Measurements from ENCODE around the gene RASA1.

The RASA1 gene

GRCh38 chr5:87367243-87367642 lies 99.6 kb downstream of the RASA1 start:
- no peak for DNase-seq

- no peak for DNase-seq
Measured at GRCh38 chr5:87368601-87369000, 100.9 kb downstream of the RASA1 start.

GRCh38 chr5:87369431-87369830 lies 101.7 kb downstream of the RASA1 start:
- DNase-seq = no peak

GRCh38 chr5:87372705-87373104 lies 105.0 kb downstream of the RASA1 start:
- DNase-seq = no peak

DNA sequence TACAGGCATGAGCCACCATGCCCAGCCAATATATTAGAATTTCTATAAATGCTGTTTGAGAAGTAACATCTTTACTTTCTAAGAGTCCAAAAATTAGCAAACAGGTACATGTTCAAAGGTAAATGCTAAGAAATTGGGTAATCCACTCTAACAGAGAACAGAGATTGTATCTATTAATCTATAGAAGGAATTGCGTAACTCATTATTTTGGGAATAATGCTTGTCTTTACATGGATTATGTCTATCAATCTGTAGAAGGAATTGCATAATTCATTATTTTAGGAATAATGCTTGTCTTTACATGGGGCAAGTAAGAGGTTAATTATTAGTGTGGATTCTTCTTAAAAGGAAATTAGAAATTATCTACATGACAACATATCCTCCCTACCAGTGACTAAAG lies 114.5 kb downstream of the RASA1 start:
- no peak for DNase-seq

DNA sequence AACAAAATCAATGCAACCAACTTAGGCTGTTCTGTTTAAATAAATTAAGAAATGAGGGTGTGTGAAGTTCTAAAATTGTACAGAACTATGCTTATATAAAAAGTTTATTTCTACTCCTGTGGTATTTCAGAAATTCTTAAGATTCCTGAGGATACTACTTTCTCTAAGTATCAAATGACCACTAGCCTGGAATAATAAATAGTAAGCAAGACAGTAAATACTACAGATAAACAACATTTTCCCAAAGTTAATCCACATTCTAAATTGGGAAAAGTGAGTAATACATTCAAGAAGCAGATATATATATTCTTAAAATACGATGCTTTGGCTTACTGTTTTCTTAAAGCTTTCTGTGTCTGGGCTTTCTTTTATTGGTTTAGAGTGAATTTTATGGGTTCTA lies 115.5 kb downstream of the RASA1 start:
- DNase-seq = no peak

- DNase-seq = no peak
Measured at GRCh38 chr5:87385802-87386201, 118.1 kb downstream of the RASA1 start.

GRCh38 chr5:87388129-87388528 lies 120.4 kb downstream of the RASA1 start:
- DNase-seq = no peak

- DNase-seq = no peak
Measured at GRCh38 chr5:87389296-87390034, 121.8 kb downstream of the RASA1 start.

DNA sequence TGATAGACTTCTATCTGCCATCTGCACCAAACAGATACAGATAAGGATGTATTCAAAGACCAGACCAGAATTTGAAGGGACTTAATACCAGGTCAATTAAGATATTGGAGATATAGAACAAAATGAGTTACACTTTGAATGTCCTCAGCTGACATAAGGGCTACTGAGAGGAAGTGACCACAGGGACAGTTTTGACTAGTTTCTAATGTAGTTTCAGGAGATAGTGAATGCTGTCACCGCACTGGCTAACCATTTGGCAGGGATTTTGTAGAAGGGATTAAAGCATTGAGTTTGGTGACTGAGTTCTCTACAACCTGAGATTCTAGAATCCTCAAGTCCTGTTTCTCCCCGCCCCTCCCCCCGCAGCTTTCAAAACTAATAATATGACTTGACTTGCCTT lies 122.4 kb downstream of the RASA1 start:
- no peak for DNase-seq

DNA sequence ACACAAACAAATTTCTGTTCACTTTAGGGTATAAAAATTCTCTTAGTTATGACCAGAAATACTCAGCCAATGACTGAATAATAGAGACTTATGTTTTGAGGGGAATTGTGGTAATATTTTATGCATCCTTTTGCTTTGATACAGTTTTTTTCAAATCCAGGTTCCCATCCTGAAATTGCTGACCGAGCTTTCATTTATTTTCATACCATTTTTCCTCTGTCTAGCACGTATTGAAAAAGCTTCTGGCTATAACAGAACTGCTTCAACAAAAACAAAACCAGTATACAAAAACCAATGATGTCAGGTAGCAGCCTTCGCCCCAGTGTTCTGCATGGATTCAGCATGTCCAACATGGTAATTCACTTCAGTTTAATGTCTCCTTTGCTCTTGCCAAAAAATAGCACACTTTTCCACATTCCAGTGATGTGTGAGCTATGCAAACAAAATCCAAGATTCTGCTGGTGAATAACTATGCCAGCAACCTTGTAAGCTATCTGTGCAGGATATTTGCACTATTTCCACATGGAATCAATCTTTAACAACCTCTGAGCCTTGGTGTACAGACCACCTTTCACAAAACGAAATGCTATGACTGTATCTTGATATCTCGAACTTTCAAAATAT lies 123.0 kb downstream of the RASA1 start:
- DNase-seq = no peak

DNA sequence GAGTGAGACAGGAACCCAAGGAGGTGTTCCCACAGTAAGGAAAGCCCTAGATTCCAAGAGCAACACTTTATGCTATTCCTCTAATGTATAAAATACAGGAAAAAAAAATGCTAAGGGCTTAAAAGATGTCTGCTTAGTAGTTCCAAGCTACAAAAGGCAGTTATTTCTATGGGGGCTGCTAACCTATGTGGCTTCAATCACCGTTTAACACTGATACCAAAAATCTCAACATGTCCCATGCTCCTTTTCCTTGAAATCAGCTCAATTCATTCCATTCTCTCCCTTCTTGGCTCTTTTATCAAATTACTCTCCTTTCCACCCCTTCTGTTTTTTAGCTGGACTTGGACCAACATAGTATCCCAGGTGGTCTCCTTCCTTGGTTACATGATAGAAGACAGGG lies 124.5 kb downstream of the RASA1 start:
- no peak for DNase-seq

GRCh38 chr5:87392801-87393200 lies 125.1 kb downstream of the RASA1 start:
- DNase-seq = no peak

DNA sequence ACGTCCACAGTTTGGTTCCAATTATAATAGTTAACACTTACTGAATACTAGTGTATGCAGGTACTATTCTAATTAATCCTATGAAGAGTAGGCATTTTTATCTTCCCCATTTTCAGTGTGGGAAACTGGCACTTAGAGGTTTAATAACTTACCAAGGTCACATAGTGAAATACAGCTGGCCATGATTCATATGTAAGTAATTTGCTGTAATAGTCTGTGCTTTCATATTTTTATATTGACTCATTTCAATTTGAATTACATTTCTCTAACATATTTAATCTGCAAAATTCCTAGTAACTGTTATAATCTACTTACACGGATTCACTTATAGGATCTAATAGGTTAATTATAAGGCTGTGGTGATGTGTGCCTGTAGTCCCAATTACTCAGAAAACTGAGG lies 125.6 kb downstream of the RASA1 start:
- no peak for DNase-seq

DNA sequence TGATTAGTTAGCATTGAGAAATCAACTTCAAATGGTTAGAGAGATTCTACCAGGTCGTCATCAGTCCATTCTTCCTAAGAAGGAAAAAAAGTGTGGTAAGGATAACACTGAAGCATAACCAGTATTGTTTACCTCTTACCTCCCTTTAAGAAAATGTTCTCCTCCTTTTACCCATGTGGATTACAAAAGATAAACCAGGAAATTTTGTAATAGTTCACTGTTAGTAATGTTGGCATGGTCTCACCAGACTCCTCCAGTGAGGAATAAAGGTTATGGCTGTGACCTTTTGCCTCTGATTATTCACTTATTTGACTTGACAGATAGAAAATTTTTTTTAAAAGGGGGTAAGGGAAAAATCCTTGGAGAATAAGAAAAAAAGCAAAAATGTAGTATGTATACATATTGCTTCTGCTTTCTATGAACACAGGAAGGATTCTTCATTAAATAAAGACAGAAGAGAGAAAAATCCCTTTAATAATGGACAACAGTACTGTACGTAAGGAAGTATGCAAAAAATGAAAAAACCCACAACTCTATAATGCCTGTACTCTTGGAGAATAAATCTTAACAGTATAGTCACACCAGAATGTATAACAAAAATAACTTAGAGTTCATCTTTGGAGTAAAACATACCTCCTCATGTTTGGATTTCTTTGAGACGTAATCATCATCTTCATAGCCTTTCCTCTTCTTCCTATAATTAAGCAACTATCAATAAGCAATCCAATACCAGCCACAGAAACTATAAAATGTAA lies 126.9 kb downstream of the RASA1 start:
- DNase-seq = no peak

DNA sequence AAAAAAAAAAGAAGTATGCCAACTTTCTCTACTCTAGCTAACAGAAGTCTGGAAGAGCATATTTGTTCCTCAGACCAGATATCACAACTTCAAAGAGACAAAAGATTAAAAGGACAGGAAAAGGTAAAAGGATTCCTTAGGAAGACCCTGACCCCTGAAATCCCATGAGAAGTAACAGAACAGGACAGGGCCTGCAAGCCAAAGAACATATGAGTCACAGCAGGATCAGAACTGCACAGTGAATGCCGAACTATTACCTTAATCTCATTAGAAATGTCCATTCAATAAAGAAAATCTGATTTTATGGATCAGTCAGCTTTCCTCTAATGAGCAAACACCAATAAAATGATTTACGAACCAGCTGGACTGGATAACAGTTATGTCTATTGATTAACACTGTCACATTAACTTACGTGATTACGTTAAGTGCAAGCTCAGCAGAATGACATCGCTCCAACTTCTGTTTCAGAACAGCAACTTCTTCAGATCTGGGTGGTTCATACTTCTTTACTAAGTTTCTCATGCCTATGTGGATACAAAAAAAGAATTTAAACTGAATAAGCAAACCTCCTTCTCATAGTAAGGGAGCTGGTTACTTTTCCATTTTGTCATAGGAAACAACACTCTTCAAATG lies 131.4 kb downstream of the RASA1 start:
- DNase-seq = no peak

DNA sequence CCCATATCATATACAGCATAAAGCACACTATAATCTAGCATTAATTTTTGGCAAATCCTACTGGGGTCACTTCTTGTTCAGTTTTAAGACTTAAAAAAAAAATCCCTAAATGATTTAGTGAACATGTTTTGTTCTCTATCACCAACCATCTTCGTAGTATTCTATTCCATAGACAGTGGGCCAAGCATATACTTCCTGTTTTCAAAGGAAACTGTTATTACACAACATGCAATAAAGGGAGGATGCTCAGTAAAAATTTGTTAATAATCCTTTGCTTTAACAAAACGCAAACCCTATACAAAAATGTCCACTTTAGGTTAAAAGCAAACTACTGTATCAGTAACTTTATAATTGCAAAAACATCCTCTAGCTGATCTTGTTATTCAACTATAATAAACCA lies 132.0 kb downstream of the RASA1 start:
- DNase-seq = no peak

- peak; percentile 45 for DNase-seq
Measured at GRCh38 chr5:87400305-87400899, 132.7 kb downstream of the RASA1 start.

- no peak for DNase-seq
Measured at GRCh38 chr5:87401626-87402025, 133.9 kb downstream of the RASA1 start.

GRCh38 chr5:87403409-87403808 lies 135.7 kb downstream of the RASA1 start:
- no peak for DNase-seq

- no peak for DNase-seq
Measured at GRCh38 chr5:87403899-87404298, 136.2 kb downstream of the RASA1 start.

DNA sequence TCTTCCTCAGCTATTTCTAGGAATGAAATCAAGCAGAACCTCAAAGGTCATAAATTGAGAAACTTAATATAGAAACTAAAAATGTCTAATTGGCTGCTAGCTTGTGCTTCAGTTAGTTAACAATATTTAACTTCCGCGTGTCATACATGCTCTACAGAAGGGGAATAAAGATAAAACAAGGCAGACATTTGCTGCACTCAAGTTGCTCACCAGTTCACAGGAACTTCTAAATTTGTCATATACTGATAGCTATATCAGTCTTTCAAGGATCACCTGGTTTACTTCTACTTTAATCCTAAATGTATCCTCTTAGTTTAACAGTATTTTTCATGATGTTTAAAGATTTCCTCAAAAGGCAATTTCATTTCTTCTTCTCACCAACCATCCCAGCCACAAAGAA lies 136.7 kb downstream of the RASA1 start:
- DNase-seq = no peak

DNA sequence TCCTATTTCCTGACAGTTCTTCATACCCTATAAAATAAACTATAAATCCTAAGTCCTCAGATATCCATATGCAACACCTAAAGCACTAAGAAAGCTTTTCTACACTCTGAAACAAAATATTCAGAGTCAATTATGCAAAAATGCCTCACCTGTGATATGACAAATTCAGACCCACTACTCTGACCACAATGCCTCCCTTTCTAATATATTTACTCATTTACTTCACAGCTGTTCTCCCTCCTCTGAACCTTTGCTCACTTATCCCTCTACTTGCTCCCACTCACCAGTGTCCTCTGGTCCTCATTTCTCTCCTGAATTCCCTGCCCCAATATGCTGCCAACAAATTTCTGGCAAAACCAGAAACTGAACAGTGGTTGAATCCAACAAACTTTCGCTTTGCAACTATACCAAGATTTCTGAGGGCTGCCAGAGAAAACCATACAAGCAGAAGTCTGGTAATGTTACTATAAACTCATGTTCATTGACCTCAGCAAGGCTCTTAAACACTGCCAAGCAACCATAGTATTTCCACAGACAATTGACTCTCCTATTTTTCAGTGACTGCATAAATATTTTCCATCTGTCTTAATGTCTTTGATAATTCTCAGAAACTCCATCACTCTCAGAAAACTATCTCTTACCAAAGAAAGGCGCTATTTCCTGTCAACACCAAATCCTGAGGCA lies 137.9 kb downstream of the RASA1 start:
- DNase-seq = no peak
